ENCODE data around the gene KHDC1L.

DNA sequence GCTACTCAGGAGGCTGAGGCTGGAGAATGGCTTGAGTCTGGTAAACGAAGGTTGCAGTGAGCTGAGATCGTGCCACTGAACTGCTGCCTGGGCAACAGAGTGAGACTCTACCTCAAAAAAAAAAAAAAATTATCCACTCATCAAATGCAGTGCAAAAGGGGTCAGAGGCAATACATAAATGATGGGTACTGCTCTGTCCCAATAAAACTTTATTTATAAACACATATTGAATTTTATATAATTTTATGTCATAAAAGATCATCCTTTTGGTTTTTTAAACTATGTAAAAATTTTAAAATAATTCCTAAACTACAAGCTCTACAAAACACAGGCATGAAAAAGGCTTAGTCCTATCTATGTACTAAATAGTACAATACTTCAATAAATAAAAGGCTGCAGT, 27.4 kb upstream of the KHDC1L start:
- TF ChIP-seq ESRRA (IDR thresholded peaks at IDR 0.05; ENCODE audit: borderline replicate concordance, low read length) (no peak), CTCF (IDR thresholded peaks at IDR 0.05) (no peak), POLR2A (IDR thresholded peaks at IDR 0.05; ENCODE audit: low read length) (no peak), NPAS2 (CRISPR knock-in tag; IDR thresholded peaks at IDR 0.05; ENCODE audit: borderline replicate concordance) (no peak), PBX3 (IDR thresholded peaks at IDR 0.05) (no peak), RAD21 (conservative IDR thresholded peaks at IDR 0.05 in 1 of 2, IDR thresholded peaks at IDR 0.05 in 1 of 2) (no peak), RCOR1 (IDR thresholded peaks at IDR 0.05; ENCODE audit: low read depth, low read length) (no peak), CHD2 (IDR thresholded peaks at IDR 0.05; ENCODE audit: low read length, partially characterized antibody) (no peak), GATA3 (IDR thresholded peaks at IDR 0.05; ENCODE audit: borderline replicate concordance) (no peak), NFE2L2 (conservative IDR thresholded peaks at IDR 0.05; ENCODE audit: low read length) (no peak), REST (IDR thresholded peaks at IDR 0.05) (no peak)
- TF ChIP-seq, protein P1, sequence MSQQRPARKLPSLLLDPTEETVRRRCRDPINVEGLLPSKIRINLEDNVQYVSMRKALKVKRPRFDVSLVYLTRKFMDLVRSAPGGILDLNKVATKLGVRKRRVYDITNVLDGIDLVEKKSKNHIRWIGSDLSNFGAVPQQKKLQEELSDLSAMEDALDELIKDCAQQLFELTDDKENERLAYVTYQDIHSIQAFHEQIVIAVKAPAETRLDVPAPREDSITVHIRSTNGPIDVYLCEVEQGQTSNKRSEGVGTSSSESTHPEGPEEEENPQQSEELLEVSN (IDR thresholded peaks at IDR 0.05; ENCODE audit: borderline replicate concordance, low read depth), result no peak
- TF ChIP-seq, protein P2, sequence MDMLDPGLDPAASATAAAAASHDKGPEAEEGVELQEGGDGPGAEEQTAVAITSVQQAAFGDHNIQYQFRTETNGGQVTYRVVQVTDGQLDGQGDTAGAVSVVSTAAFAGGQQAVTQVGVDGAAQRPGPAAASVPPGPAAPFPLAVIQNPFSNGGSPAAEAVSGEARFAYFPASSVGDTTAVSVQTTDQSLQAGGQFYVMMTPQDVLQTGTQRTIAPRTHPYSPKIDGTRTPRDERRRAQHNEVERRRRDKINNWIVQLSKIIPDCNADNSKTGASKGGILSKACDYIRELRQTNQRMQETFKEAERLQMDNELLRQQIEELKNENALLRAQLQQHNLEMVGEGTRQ (IDR thresholded peaks at IDR 0.05), result no peak

All from A549 (cell line).